HG03521 (cell line): ENCODE measurements around the gene EHHADH.
A peak's percentile ranks its signal among the peaks of the same experiment; 100 is the strongest.

ENCODE experiments used
- ATAC-seq: cut with Tn5 transposase; IDR thresholded peaks from one replicate; pipeline ENCODE4 v1.9.1; 2021; ENCODE audit warnings: mild to moderate bottlenecking, moderate library complexity; ENCODE audit not compliant: unreplicated experiment

The EHHADH gene

DNA sequence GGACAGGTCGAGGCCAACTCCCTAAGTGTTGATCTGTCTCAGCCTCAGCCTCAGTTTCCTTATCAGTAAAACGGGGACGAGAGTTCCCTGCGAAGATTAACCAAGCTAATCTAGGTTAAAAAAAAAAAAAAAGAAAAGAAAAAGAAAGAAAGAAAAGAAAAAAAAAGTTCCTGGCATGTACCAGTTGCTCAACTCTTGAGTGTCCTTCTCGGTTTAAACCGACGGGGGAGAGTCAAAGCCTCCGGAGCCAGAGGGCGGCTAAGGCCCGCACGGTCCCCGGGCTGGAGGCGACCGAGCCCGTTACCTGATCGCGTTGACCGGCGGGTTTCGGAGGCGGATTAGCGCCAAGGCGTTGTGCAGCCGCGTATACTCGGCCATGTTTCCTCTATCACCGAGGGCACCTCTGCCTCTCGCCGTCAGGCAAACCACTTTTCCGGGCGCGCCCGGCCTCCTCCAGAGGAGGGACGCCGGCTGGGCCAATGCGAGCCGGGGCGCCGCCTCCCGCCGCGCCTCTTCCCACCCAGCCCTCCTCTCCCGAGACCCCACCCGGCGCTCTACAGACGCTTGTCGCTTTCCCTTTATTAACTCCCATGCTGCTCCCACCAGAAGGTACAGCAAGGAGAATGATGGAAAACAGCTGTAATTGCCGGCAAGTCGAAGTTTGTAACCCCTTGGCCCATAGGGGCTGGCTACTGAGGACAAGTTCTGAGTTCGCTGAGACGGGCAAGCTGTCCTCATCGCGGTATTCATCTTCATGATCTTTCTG, at the start of gene EHHADH:
EHHADH (minus strand) TSS at position 405 of the 766 bp plus-strand sequence; CDS start at position 378, 27 bp downstream.
- peak; percentile 75 for ATAC-seq

DNA sequence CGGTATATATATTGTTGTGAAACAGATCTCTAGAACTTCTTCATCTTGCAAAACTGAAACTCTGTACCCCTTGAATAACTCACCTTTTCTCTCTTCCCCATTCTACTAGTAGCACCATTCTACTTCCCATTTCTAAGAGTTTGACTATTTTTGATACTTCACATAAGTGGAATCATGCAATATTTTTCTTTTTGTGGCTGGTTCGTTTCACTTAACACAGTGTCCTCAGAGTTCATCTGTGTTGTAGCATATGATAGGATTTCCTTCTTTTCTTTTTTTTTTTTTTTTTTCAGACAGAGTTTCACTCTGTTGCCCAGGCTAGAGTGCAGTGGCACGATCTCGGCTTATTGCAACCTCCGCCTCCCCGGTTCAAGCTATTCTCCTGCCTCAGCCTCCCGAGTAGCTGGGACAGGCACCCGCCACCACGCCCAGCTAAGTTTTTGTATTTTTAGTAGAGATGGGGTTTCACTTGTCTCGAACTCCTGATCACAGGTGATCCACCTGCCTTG, 46.1 kb upstream of the EHHADH start:
- ATAC-seq, result peak; percentile 82

DNA sequence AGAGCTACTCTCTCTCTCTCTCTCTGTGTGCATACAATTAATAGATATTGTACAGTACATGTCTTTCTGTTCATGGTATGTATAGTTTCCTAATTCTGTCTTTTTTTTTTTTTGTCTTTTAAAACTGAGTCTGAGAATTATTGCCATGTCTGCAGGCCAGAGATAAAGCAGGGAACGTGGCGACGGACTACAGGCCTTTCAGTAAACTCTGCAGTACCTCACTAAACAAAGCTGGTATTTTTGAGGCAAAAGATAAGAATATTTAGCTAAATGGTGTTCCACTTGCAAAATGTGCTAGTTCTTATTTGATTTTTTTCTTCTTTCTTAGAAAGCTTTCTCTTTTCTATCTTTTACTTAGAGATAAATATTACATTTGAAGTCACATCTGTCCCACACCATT, 44.0 kb upstream of the EHHADH start:
- no peak for ATAC-seq

DNA sequence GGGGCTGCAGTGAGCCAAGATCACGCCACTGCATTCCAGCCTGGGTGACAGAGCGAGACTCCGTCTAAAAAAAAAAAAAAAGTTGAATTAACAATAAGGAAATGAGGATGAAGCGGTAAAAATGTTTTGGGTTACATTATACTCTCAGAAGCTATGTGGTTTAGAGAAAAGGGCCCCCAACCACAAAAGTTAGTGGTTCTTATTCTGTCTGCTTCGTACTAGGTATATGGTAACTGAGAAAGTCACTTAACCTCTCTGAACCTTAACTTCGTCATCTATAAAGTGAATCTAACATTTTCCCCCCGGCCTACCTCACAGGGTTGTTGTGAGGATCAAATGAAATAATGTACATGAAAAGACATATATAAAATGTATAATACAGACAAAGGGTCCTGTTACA, 38.4 kb upstream of the EHHADH start:
- no peak for ATAC-seq

DNA sequence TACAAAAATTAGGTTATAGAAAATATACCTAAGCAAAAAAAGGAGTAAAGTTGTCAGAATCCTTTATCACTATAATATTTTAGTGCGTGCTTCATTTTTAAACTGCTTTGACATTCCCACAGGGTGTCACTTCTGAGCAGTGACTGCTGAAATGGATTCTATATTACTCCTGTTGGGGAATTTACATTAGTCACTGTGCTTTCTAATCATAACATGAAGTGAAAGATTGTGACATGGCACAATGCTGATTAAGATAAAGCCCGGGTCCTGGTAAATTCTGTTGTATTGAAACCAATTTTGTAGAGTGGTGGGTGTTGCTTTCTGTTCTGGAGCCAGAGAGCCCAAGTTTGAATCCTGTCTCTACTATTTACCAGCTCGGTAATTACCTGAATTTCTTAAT, 36.4 kb upstream of the EHHADH start:
- ATAC-seq, result no peak

DNA sequence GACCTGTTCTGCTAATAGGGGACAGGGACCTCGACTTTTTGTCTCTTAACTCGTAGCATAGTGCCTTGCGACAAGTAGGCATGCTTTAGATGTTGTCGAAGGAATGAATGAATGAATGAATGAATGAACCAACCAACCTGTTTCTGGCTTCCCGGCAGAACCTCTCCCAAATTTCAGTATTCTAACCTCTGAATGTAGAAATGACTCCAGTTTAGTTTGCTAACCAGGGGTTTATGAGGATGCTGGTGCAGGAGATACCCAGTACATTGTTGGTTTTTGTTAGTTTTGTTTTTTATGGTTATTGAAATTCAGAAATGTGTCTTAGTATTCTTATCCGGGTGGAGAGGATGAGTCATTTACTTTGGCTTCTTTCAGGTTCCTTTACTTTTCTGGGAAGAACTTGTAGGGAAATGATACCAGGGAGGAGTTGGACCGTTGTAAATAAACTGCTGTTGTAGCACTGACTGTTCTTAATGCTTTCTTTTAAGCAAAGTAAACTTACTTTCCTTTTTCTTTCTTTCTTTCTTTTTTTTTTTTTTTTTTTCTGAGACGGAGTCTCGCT, 29.6 kb upstream of the EHHADH start:
- ATAC-seq, result peak; percentile 13

DNA sequence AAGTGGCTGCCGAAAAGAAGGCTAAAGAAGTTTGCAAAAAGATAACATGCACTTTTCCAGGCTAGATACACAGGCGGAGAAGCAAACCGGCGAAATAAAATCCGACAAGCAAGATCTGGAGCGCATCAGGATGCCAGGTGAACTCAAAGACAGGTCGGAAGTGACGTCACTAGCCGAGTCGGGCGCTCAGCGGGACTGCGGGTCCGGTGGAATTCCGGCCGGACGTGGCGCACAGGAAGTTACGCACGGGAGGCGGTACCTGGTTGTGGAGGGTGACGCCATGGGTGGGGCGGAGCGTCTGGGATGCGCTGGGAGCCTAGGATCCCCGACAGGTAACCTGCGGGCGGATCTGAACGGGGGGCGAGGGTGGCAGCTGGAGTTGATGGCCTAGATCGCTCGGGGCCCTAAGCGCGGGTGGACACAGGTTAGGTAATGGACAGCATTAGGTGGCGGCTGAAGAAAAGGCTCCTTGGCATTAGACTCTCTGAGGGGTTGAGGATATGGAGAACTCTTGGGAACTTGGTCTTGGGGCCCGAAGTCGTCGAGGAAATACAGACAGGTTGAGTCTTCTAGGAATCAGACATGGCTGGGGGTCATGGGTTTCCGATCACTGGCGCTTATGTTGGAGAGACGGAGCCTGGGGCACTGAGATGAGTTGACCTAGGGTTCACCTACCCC, 29.0 kb upstream of the EHHADH start:
- peak; percentile 99 for ATAC-seq

DNA sequence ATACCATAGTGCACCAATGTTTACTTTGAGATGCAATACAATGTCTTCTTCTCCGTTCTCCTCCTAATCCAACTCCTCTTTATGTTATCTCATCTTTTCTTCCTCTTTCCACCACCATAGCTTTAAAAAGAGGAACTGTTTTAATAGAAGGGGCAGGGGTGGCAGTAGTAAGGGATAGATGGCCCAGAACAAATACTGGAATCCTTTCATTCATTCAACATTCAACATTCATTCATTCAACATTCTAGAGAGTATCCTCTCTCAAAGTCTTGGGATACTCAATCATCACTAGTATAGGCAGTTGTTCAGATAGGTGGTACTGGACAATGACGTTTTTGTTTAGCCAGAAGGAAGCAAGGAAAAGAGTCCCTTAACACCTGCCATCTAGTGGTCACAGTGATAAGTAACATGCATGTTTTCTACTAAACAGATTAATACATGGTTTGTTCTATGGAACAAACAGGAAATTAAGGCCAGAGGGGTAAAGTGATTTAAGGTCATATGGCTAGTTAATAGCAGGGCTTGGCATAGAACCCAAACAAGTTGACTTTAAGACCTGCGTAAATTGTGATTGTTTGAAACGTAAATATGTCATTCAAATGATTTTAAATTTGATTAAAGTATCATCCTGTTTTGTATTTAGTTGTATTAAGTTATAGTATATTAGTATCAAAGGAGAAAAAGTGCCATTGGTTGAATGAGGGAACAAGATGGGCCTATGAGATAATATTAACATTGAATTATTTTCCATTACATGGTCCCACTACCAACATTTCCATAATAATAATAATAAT, 26.9 kb upstream of the EHHADH start:
- no peak for ATAC-seq

DNA sequence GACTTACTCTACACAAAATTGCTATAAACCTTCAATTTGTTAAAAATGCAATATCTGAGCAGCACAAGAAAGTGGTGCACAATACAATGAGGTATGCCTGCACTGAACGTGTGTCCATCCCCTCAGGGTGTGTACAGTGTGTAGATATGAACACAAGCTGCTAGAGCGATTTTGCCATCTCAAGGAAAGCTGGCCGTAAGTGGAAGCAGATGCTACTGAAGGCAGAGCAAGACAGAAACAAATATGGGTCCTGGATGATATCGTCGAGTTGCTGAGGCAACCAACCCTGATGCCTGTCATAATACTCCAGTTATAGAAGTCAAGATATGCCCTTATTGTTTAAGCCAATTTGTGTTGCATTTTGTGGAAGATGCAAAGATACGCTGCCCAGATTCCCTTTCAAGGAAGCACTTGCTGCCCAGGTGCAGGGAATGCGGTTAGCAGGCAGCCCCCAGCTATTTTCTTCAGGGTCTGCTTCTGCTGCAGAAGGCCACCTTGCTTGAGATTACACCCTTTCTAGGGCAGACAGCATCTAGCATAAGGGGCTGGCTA, 25.8 kb upstream of the EHHADH start:
- ATAC-seq, result no peak

DNA sequence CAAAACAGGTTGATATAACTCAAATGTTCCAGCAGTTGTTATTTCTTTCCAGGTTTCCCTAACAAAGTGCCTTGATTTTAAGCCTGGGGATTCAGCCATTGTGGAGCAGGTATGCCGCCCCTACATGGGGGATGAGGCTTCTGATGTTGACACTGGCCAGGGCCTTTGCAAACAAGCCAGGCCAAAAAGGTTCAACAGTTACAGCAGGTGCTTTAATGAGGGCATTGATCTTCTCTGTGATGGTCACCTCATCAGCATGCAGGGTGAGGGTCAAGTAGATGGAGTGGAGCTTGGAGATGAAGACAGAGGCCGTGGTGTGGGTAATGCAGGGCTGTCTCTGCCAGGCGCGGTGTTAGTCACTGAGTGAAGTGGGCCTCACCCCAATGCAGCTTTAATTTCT, 22.6 kb upstream of the EHHADH start:
- no peak for ATAC-seq

DNA sequence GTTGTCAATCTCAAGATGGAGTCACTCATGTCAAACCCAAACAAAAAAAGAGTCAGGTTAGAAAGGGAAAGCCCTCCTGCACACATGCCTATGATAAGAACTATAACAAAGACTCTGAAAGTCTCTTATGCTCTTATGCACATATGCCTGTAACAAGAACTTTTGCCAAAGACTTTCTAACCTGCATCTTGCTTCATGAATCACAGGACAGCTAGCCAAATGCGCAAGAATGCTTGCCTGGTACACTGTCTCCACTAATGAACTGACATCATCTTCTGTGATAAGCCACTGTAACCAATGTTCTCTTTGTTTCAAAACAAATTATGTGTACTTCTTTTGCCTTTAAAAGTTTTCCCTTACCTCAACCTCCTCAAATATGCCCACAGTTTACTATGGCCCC, 18.2 kb upstream of the EHHADH start:
- no peak for ATAC-seq

DNA sequence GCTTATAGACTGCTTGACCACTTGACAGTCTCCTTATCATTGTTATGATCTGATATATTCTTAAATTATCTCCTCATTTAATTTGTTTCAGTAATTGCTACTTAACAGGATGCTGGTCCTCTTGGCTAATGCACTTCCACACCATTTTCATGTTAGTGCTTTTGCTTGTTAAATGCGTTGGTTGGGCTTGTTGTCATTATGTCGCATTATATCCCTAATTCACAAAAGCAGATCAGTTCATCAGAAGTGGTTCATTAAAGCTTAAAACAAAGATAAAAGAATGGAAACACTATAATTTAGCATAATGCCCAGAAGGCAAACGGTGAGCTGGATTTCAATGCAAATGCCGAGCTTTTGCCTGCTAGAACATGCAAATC, 17.1 kb upstream of the EHHADH start:
- ATAC-seq, result no peak

DNA sequence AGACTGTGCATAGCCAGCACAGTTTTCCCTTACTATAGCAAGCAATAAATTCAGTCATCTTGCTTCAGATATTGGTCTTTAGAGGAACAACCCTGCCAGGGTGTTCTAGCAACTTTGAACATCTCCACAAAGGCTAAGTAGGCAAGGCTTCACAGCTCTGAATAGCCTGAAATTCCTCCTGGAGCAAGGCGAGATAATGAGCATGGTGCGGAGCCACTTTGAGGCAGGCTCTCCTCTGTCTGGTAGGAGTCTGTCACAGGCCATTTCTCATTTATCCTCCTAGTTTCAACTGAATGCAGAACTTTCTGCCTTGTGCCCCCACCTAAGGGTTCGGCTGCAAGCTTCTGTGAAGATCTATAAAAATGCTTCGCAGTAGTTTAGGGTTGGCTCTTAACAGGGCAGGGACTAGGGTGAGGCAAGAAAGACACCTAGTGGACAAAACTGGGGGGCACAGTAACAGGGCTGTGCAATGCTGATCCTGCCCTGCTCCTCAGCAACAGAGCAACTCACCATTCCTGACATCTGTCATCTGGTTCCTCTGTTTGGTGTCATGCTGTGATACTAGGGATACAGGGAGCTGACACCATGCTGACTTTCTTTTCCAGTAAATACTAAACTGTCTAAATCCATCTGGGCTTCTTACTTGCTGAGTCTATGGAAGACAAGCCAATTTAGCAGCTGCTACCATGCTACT, 16.6 kb upstream of the EHHADH start:
- ATAC-seq, result peak; percentile 43

DNA sequence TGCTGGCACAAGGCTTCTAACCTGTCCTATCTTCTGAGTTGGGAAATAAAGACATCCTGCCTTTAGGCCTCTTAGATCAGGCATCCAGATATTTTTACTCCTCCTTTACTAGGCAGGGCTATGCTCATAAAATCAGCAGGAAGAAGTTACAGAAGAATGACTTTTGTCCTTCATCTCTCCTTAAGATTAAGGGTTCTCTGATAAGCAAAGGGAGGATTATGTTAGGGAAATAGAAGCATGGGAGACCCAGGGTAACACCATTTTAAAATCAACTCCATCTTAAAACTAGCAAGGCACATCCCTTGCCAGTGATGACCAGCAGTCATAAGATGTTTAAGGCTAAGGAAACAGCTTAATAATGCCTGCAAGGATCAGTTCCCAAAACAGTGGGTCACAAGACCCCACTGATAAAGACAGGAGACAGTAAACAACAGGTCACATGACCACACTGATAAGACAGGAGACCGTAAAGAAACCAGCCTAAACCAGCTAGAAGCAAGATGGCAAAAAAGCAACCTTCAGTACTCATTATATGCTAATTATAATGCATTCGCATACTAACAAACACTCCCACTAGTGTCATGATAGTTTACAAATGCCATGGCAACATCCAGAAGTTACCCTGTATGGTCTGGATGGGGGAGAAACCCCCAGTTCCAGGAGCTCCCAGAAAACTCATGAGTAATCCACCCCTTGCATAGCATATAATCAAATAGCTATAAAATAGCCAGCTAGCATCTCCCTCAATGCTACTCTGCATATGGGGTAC, 14.5 kb upstream of the EHHADH start:
- ATAC-seq, result no peak

DNA sequence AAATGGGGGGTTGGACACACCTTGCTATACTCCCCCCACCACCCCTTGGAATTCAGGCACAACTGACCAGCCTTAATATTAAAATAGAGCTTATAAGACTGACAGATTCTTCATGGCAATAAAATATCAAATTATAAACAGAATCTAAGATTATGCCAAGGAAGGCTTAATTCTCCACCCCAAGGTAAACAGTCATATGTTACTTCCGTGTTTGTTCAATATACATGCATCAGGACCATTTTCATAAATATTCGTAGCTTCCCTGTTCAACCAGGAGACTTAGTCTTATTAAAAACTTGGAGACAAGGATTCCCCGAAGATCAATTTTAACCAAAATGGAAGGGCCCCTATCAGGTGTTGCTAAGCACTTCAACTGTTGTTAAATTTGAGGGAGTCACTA, 13.3 kb upstream of the EHHADH start:
- ATAC-seq, result no peak

DNA sequence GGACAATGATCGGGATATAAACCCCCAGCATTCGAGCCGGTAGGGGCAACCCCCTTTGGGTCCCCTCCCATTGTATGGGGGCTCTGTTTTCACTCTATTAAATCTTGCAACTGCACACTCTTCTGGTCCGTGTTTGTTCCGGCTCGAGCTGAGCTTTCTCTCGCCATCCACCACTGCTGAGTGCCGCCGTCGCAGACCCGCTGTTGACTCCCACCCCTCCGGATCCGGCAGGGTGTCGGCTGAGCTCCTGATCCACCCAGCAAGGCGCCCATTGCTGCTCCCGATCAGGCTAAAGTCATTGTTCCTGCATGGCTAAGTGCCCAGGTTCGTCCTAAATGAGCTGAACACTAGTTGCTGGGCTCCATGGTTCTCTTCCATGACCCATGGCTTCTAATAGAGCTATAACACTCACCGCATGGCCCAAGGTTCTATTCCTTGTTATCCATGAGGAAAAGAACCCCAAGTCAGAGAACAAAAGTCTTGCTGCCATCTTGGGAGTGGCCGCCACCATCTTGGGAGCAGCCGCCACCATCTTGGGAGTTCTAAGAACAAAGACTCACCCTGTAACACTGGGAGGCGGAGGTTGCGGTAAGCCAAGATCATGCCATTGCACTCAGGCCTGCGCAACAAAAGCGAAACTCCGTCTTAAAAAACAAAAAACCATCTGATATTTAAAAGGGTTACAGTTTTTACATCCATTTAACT, 11.2 kb upstream of the EHHADH start:
- no peak for ATAC-seq

DNA sequence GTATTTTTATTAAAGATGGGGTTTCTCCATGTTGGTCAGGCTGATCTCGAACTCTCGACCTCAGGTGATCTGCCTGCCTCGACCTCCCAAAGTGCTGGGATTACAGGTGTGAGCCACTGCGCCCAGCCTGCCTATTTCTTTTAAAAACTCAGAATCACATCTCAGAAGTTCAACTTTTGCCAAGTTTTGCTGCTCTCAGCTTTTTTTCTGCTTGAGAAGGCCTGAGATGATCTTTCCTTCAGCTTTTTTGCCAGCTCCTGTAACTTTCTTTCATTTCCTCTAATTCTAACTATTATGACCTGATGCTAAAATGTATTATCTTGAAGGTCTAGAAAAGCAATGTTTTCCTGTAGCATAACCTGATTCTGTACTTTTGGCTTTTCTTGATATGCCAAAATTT, 9.6 kb upstream of the EHHADH start:
- ATAC-seq, result no peak

DNA sequence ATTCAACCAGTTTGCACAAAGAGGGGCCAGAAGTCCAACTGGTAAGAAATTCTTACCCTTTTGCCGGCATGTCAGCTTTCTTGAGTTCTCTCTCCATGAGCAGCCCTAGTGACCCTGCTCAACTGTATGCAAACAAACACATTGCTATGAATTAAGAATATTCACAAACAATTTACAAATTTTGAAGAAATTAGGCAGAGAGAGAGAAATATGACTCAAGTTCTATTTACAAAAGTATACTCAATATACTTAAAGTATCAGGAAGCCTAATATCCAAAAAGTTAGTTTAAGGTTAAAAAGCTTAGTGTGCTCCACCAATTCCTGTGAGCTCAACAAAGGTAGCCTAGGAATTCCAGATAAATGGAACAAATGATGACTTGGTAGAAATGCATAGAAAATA, 3.5 kb upstream of the EHHADH start:
- no peak for ATAC-seq

DNA sequence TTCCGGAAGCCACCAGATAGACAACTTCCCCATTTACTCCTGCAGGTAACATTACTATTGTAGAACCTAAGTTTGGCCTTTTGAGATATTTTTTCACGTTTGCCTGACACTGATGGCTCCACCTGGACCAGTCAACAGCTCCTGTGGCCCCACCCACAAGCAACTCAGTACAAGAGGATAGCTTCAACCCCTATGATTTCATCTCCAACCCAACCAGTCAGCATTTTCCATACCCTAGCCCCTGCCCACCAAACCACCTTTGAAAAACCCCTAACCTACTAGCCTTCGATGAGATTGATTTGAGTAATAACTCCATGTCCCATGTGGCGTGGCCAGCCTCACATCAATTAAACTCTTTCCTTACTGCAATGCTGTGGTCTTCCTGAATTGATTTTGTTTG, 950 bp upstream of the EHHADH start:
- ATAC-seq, result no peak
